Measurements from ENCODE around the gene CCL8. TPM values are rescaled to one million over a fixed set of nuclear protein-coding genes. Genes with fewer than 3 reads are reported as not detected.

CCL8 gene
- polyA plus RNA-seq, 6 donors from 2014 or later = not detected

Other genes starting within 250 kb of the CCL8 start
- not detected for gene CCL2, start 64.2 kb upstream of the CCL8 start, polyA plus RNA-seq (ENCODE audit: low read depth in 6 of 6)
- gene CCL7, start 49.2 kb upstream of the CCL8 start, polyA plus RNA-seq (ENCODE audit: low read depth in 6 of 6) = not detected
- not detected for gene CCL11, start 33.7 kb upstream of the CCL8 start, polyA plus RNA-seq (ENCODE audit: low read depth in 6 of 6)
- not detected for gene CCL13, start 37.0 kb downstream of the CCL8 start, polyA plus RNA-seq (ENCODE audit: low read depth in 6 of 6)
- not detected for gene CCL1, start 43.8 kb downstream of the CCL8 start, polyA plus RNA-seq (ENCODE audit: low read depth in 6 of 6)